ENCODE data around the gene PGRMC1.

Gene PGRMC1

GRCh38 chrX:119235872-119236622 lies at the start of gene PGRMC1:
PGRMC1 (plus strand) TSS chrX:119236285; CDS start chrX:119236364, 79 bp downstream.
- H3K4me3 ChIP-seq (replicated peaks in 1 of 2; ENCODE audit: low read depth in 2 of 2, low read length in 2 of 2): peak within 1 kb of the TSS; percentile 71 to 73
- peak; percentile 75 to 84 for DNase-seq (ENCODE audit: low read depth in 2 of 2)
- TF ChIP-seq, protein P1, sequence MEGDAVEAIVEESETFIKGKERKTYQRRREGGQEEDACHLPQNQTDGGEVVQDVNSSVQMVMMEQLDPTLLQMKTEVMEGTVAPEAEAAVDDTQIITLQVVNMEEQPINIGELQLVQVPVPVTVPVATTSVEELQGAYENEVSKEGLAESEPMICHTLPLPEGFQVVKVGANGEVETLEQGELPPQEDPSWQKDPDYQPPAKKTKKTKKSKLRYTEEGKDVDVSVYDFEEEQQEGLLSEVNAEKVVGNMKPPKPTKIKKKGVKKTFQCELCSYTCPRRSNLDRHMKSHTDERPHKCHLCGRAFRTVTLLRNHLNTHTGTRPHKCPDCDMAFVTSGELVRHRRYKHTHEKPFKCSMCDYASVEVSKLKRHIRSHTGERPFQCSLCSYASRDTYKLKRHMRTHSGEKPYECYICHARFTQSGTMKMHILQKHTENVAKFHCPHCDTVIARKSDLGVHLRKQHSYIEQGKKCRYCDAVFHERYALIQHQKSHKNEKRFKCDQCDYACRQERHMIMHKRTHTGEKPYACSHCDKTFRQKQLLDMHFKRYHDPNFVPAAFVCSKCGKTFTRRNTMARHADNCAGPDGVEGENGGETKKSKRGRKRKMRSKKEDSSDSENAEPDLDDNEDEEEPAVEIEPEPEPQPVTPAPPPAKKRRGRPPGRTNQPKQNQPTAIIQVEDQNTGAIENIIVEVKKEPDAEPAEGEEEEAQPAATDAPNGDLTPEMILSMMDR (IDR thresholded peaks at IDR 0.05; ENCODE audit: low read depth, low read length): no peak

GRCh38 chrX:119186763-119187162 lies 49.3 kb upstream of the PGRMC1 start:
- TF ChIP-seq, protein P1 (IDR thresholded peaks at IDR 0.05; ENCODE audit: low read depth, low read length): no peak
- DNase-seq (ENCODE audit: low read depth in 2 of 2): no peak
- no peak overlapping the region for H3K4me3 ChIP-seq (replicated peaks in 1 of 2; ENCODE audit: low read depth in 2 of 2, low read length in 2 of 2)

- DNase-seq (ENCODE audit: low read depth in 2 of 2): no peak
- TF ChIP-seq, protein P1 (IDR thresholded peaks at IDR 0.05; ENCODE audit: low read depth, low read length): no peak
- H3K4me3 ChIP-seq (replicated peaks in 1 of 2; ENCODE audit: low read depth in 2 of 2, low read length in 2 of 2): no peak overlapping the region
Measured at GRCh38 chrX:119187298-119187697, 48.8 kb upstream of the PGRMC1 start.

GRCh38 chrX:119189115-119189514 lies 47.0 kb upstream of the PGRMC1 start:
- no peak for DNase-seq (ENCODE audit: low read depth in 2 of 2)
- no peak overlapping the region for H3K4me3 ChIP-seq (replicated peaks in 1 of 2; ENCODE audit: low read depth in 2 of 2, low read length in 2 of 2)
- TF ChIP-seq, protein P1 (IDR thresholded peaks at IDR 0.05; ENCODE audit: low read depth, low read length): no peak

DNA sequence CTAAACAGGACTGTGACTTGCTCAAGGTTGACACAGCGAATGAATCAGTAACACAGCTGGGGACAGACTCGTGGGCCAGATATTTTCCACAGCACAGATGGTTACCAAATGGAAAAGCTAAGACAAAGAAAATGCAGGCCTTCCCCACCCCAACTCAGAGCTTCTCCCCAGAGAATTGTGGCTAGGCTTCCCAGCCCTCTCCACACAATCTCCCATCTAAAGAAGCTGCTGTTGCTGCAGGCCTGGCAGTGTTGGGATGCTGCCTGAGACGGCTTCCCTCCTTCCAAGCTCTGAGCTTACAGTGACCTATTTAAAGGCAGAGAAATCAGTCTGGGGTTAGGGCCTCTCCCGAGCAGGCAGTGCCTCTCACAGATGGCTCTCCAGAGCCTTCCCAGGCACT lies 46.5 kb upstream of the PGRMC1 start:
- TF ChIP-seq, protein P1 (IDR thresholded peaks at IDR 0.05; ENCODE audit: low read depth, low read length): no peak
- H3K4me3 ChIP-seq (replicated peaks in 1 of 2; ENCODE audit: low read depth in 2 of 2, low read length in 2 of 2): no peak overlapping the region
- peak; percentile 41 to 67 for DNase-seq (ENCODE audit: low read depth in 2 of 2)

DNA sequence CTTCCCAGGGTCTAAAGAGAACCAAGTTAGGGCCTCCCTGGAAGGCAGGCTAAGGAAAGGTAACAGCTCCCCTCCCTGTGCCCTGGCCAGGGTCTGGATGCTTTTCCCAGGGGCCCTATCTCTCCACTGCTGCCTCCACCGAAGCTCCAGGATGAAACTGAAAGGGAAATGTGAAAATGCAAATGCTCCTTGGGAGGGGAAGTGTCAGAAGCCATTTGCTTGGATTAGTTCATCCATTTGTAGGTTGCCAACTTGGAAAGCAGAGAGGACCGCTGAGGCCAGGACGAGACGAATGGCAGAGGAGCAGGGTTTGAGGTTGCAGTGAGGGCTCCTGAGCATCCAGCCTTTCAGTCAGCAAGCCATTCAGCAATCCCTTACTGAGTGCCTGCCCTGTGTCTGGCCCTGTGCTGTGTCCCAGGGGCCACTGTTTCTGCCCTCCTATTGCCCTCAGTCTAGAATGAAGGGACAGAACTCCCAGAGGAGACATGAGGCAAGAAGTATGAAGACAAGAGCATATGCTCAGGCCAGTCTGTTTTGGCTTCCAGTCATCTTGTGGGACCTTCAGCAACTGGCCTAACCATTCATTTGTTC lies 45.9 kb upstream of the PGRMC1 start:
- TF ChIP-seq, protein P1 (IDR thresholded peaks at IDR 0.05; ENCODE audit: low read depth, low read length): no peak
- peak; percentile 1 to 3 for DNase-seq (ENCODE audit: low read depth in 2 of 2)
- no peak overlapping the region for H3K4me3 ChIP-seq (replicated peaks in 1 of 2; ENCODE audit: low read depth in 2 of 2, low read length in 2 of 2)
